ENCODE results near the gene IL16.

DNA sequence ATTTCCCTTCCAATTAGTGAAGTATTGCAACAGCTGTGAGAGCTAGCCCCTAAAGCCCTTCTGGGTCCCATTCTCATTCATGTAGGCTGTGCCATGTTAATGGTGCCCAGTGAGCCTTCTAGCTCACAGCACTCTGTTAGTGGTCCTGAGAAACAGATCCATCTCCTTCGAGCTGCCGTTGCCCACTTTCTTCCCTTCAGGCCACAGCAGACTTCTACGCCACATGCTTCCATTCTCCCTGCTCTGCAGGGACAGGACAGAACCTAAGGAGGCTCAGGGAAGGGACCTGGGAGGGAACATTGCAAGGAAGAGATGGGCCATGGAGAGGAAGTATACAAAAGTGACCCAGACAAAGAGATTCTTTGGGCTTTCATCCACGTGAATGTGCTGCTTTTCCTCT lies 139.0 kb downstream of the IL16 start:
- TF ChIP-seq, protein P1, sequence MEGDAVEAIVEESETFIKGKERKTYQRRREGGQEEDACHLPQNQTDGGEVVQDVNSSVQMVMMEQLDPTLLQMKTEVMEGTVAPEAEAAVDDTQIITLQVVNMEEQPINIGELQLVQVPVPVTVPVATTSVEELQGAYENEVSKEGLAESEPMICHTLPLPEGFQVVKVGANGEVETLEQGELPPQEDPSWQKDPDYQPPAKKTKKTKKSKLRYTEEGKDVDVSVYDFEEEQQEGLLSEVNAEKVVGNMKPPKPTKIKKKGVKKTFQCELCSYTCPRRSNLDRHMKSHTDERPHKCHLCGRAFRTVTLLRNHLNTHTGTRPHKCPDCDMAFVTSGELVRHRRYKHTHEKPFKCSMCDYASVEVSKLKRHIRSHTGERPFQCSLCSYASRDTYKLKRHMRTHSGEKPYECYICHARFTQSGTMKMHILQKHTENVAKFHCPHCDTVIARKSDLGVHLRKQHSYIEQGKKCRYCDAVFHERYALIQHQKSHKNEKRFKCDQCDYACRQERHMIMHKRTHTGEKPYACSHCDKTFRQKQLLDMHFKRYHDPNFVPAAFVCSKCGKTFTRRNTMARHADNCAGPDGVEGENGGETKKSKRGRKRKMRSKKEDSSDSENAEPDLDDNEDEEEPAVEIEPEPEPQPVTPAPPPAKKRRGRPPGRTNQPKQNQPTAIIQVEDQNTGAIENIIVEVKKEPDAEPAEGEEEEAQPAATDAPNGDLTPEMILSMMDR (conservative IDR thresholded peaks at IDR 0.05 in 1 of 2, IDR thresholded peaks at IDR 0.05 in 1 of 2; ENCODE audit: extremely low read depth in 1 of 2, insufficient read depth in 1 of 2, low read depth in 1 of 2, low read length in 2 of 2), result no peak
- no peak for TF ChIP-seq EZH2 (IDR thresholded peaks at IDR 0.05; ENCODE audit: borderline replicate concordance, low read length)

All from mammary epithelial cell (primary cell).